GM12878 (cell line): ENCODE results near the gene SLC3A2. TPM values are rescaled to one million over a fixed set of nuclear protein-coding genes. Genes with fewer than 3 reads are reported as not detected.

Experiments
- ATAC-seq: fragments of 200-7000 bp; cut with Tn5 transposase; 3 replicates; pipeline ENCODE4 v1.9.1; 2020; ENCODE audit warnings: mild to moderate bottlenecking, moderate library complexity
- BruUV-seq: library from RNA; stranded (reverse); fragments of 400-500 nt; replicated peaks from 2 replicates; lab custom pipeline; 2021; lab: Mats Ljungman, UMichigan
- CTCF ChIA-PET: fragments of 300-600 bp; sonication (Branson Sonifier 250); formaldehyde crosslinking; extraction: SDS; loops from one replicate; lab custom pipeline; 2021; ENCODE audit warnings: inconsistent platforms; lab: Yijun Ruan, JAX
- POLR2A ChIA-PET: fragments of 350-600 bp; formaldehyde crosslinking; extraction: SDS; loops from one replicate; lab custom pipeline; 2021; ENCODE audit warnings: inconsistent platforms; lab: Charles Lee
- RAD21 ChIA-PET: fragments of 300-600 bp; sonication (Branson Sonifier 250); formaldehyde crosslinking; loops from one replicate; lab custom pipeline; 2023; ENCODE audit warnings: antibody characterized with exemption; ENCODE audit not compliant: unreplicated experiment; lab: Charles Lee
- SMC1A ChIA-PET: fragments of 300-600 bp; sonication (Branson Sonifier 250); formaldehyde crosslinking; loops from one replicate; lab custom pipeline; 2023; ENCODE audit not compliant: unreplicated experiment, uncharacterized antibody; lab: Charles Lee
- DNase-seq: peaks from one replicate; pipeline ENCODE4 v3.0.0-alpha.2; 2011; ENCODE audit warnings: low read depth, low spot score
- FAIRE-seq: peaks from 3 replicates; lab custom pipeline; 2011; peaks lifted over from hg19 to GRCh38; lab: Jason Lieb, UNC
- H2AFZ ChIP-seq: 2 replicates; pipeline ENCODE4 v1.6.0; 2011; ENCODE audit warnings: low read depth, low read length, control low read depth; ENCODE audit not compliant: control insufficient read depth
- H3K27ac ChIP-seq: 2 replicates; pipeline ENCODE4 v1.5.1; 2011; ENCODE audit warnings: control low read depth; ENCODE audit not compliant: control insufficient read depth, insufficient read depth
- H3K27me3 ChIP-seq, 2 experiments: replicated peaks in 1 of 2; 2 replicates each; pipeline versions ENCODE4 v1.6.0 to v1.6.1; 2011; ENCODE audit warnings: low read length in 1 of 2; ENCODE audit not compliant: control insufficient read depth in 2 of 2, insufficient read depth in 2 of 2
- H3K36me3 ChIP-seq, 2 experiments: 2 replicates each; pipeline ENCODE4 v1.5.1; 2011; ENCODE audit warnings: low read length in 1 of 2; ENCODE audit not compliant: control insufficient read depth in 2 of 2, insufficient read depth in 2 of 2
- H3K4me1 ChIP-seq: 2 replicates; pipeline ENCODE4 v1.6.1; 2011; ENCODE audit warnings: mild to moderate bottlenecking, low read length, moderate library complexity, mixed read lengths; ENCODE audit not compliant: control insufficient read depth, insufficient read depth
- H3K4me2 ChIP-seq: 2 replicates; pipeline ENCODE4 v1.6.0; 2011; ENCODE audit warnings: control low read depth; ENCODE audit not compliant: control insufficient read depth, insufficient read depth
- H3K4me3 ChIP-seq: fragments of 200-600 bp; sonication (generic); 2 replicates; pipeline ENCODE4 v1.5.1; 2016
- H3K79me2 ChIP-seq: 2 replicates; pipeline ENCODE4 v1.6.0; 2011; ENCODE audit warnings: low read length; ENCODE audit not compliant: control insufficient read depth, insufficient read depth
- H3K9ac ChIP-seq: 2 replicates; pipeline ENCODE4 v1.8.0; 2011; ENCODE audit warnings: low read length, control low read depth, mixed read lengths; ENCODE audit not compliant: control insufficient read depth, insufficient read depth
- H3K9me3 ChIP-seq: replicated peaks from 3 replicates; pipeline ENCODE4 v1.5.1; 2011; ENCODE audit warnings: mild to moderate bottlenecking, low read length; ENCODE audit not compliant: control insufficient read depth, insufficient read depth
- H4K20me1 ChIP-seq: 2 replicates; pipeline ENCODE4 v1.6.0; 2011; ENCODE audit not compliant: control insufficient read depth, insufficient read depth
- CEBPZ ChIP-seq: fragments of 150-350 bp; IDR thresholded peaks from 2 replicates; pipeline ENCODE4 v1.6.1; 2016; ENCODE audit warnings: low read depth, low read length
- FOS ChIP-seq: IDR thresholded peaks from 3 replicates; pipeline ENCODE4 v1.6.1; 2011; ENCODE audit warnings: borderline replicate concordance; ENCODE audit not compliant: insufficient read length; ENCODE audit errors: extremely low read depth
- IRF3 ChIP-seq: fragments of 450-650 bp; IDR thresholded peaks from 2 replicates; pipeline ENCODE4 v1.6.1; 2014; ENCODE audit warnings: mild to moderate bottlenecking
- IRF4 ChIP-seq: IDR thresholded peaks from 2 replicates; pipeline ENCODE4 v1.6.1; 2011; ENCODE audit warnings: low read depth, low read length
- JUND ChIP-seq: IDR thresholded peaks from 2 replicates; pipeline ENCODE4 v1.6.1; 2012; ENCODE audit warnings: low read depth, mild to moderate bottlenecking, low read length, improper control_type of control experiment, moderate library complexity
- POLR2A ChIP-seq: IDR thresholded peaks from 2 replicates; pipeline ENCODE4 v1.6.1; 2011; ENCODE audit warnings: low read depth, mild to moderate bottlenecking, low read length
- RAD21 ChIP-seq: IDR thresholded peaks from 2 replicates; pipeline ENCODE4 v1.6.1; 2011; ENCODE audit warnings: mild to moderate bottlenecking, low read depth, low read length, moderate library complexity; ENCODE audit not compliant: insufficient read depth
- RCOR1 ChIP-seq: conservative IDR thresholded peaks from 2 replicates; pipeline ENCODE4 v1.6.1; 2012; ENCODE audit warnings: low read depth, low read length, improper control_type of control experiment
- REST ChIP-seq: IDR thresholded peaks from 2 replicates; pipeline ENCODE4 v1.6.1; 2012; ENCODE audit warnings: mild to moderate bottlenecking, low read depth, low read length
- TCF3 ChIP-seq: IDR thresholded peaks from 2 replicates; pipeline ENCODE4 v1.6.1; 2012; ENCODE audit warnings: low read depth, mild to moderate bottlenecking, low read length, borderline replicate concordance; ENCODE audit not compliant: insufficient read depth
- ZBTB11 ChIP-seq: fragments of 450-650 bp; formaldehyde crosslinking; IDR thresholded peaks from 2 replicates; pipeline ENCODE4 v1.5.0; 2022; ENCODE audit warnings: mild to moderate bottlenecking, missing genetic modification characterization
- WGBS: methylation state at CpG from one replicate; pipeline ENCODE4 v1.1.6; 2016; ENCODE audit warnings: low lambda C conversion rate; ENCODE audit not compliant: insufficient replicate concordance, insufficient coverage; ENCODE audit errors: missing lambda C conversion rate; 5-methylcytosine and 5-hydroxymethylcytosine counted together
- in situ Hi-C: fragments of 300-500 bp; cut with MboI; formaldehyde crosslinking; loops from 9 replicates; pipeline ENCODE4 v1.14.3; 2018; ENCODE audit warnings: mixed read lengths
- intact Hi-C: fragments of 100-400 bp; cut with micrococcal nuclease; formaldehyde crosslinking; loops from one replicate; pipeline ENCODE4 v1.14.2; 2022; ENCODE audit not compliant: unreplicated experiment
- polyA plus RNA-seq, 11 experiments: library from polyadenylated mRNA; depleted of rRNA in 4 of 11; unstranded in 6 of 11; stranded (reverse) in 5 of 11; fragments of >200 nt; fragmentation: Nextera tagmentation in 4 of 11; fragmentation: Illumina TruSeq in 1 of 11; extraction: Ambion mirVana in 4 of 11; extraction: Trizol in 1 of 11; gene quantifications; 1 replicate in 1 of 11; 2 replicates in 10 of 11; pipeline versions ENCODE4 v1.2.1 to v1.2.3, GENCODE V29; 2011 to 2016; ENCODE audit warnings: inconsistent platforms in 2 of 11, missing spikeins in 2 of 11, low read depth in 1 of 11
- total RNA-seq, 4 experiments: library from RNA; depleted of rRNA in 3 of 4; stranded (reverse); fragments of >200 nt in 3 of 4; fragmentation: Illumina TruSeq in 1 of 4; extraction: Trizol in 1 of 4; gene quantifications; 2 replicates each; pipeline versions ENCODE4 v1.2.1 to v1.2.3, GENCODE V29; 2013 to 2021

The SLC3A2 gene
- total and polyA plus RNA-seq, 10 of the 15 experiments (the other 5 are each of a cell fraction or from before 2014, with no cell fraction given) = 6.9 to 158 (median 106) TPM

GRCh38 chr11:62910141-62910882, 29.6 kb downstream of the SLC3A2 start:
- ChIA-PET RAD21 (interaction anchor here (1.9 to 3.7 kb wide), 2 partner anchors 12 to 113 kb away, joined by 5 to 22 read pairs; no protein-coding TSS in a partner anchor), POLR2A (no interaction called here), SMC1A (interaction anchor here (10.0 kb wide), 1 partner anchor 111 kb away, joined by 116 read pairs; no protein-coding TSS in a partner anchor), CTCF (interaction anchor here (11.9 kb wide), 1 partner anchor 111 kb away, joined by 327 read pairs; no protein-coding TSS in a partner anchor)
- Histone ChIP-seq H3K36me3 (no peaks in the 10 kb centered on the region), H2AFZ (no peak overlapping the region), H3K9me3 (no peaks in the 10 kb centered on the region), H3K27me3 (peaks cover 0 to 3% of the 10 kb centered on the region in 2 experiments), H3K79me2 (no peaks in the 10 kb centered on the region), H3K4me2 (no peak overlapping the region), H4K20me1 (no peaks in the 10 kb centered on the region), H3K4me3 (no peak overlapping the region), H3K4me1 (peaks cover 6% of the 10 kb centered on the region; the same call in 1 of the 2 replicates), H3K9ac (no peak overlapping the region), H3K27ac (no peak overlapping the region)
- no TSS peak for BruUV-seq
- ATAC-seq (no peak), DNase-seq (no peak), FAIRE-seq (no peak)
- WGBS = 45% methylated on average over 27 of the region's 27 CpGs
- intact Hi-C loops = no loop called here
- in situ Hi-C loops = no loop called here
- TF ChIP-seq JUND (no peak), CEBPZ (no peak), RCOR1 (no peak), POLR2A (no peak), FOS (no peak), RAD21 (no peak), TCF3 (no peak), IRF4 (no peak), ZBTB11 (no peak), REST (no peak), IRF3 (no peak)
